ENCODE data around the gene PARVG. TPM values are rescaled to one million over a fixed set of nuclear protein-coding genes. Genes with fewer than 3 reads are reported as not detected.

PARVG gene
- total RNA-seq, 1 donor from 2014 or later = 0.23 TPM

GRCh38 chr22:44196731-44197131 is 16.0 kb downstream of the PARVG start:
- no peaks in the 10 kb centered on the region for H4K20me1 ChIP-seq (ENCODE audit: insufficient read depth, low read length)
- no peak overlapping the region for H3K9ac ChIP-seq (ENCODE audit: low read length)
- no peak overlapping the region for H3K4me2 ChIP-seq (ENCODE audit: low read length)
- no peak overlapping the region for H3K27ac Mint-ChIP-seq (ENCODE audit: unreplicated experiment)
- H3K4me1 ChIP-seq (ENCODE audit: insufficient read depth, low read length) = peaks cover under 1% of the 10 kb centered on the region
- H3K36me3 ChIP-seq (ENCODE audit: insufficient read depth, low read length) = no peaks in the 10 kb centered on the region
- TF ChIP-seq CTCF (IDR thresholded peaks at IDR 0.05; ENCODE audit: insufficient read depth, low read depth, low read length) = no peak
- TF ChIP-seq EZH2 (IDR thresholded peaks at IDR 0.05; ENCODE audit: insufficient read depth, low read length) = no peak
- H3K4me1 Mint-ChIP-seq (ENCODE audit: low read depth, unreplicated experiment) = peaks cover 4% of the 10 kb centered on the region
- H3K4me3 Mint-ChIP-seq (ENCODE audit: unreplicated experiment) = no peak overlapping the region
- H3K9me3 ChIP-seq (ENCODE audit: insufficient read depth, low read depth, low read length) = peaks cover 2% of the 10 kb centered on the region
- DNase-seq (ENCODE audit: low read depth) (no peak), FAIRE-seq (no peak)
- H3K4me3 ChIP-seq (ENCODE audit: insufficient read depth, low read depth, low read length) = no peak overlapping the region
- peaks cover 12% of the 10 kb centered on the region for H3K27me3 ChIP-seq (ENCODE audit: insufficient read depth, low read length)
- H3K27ac ChIP-seq (ENCODE audit: low read depth, low read length) = no peak overlapping the region
- H3K27me3 Mint-ChIP-seq (ENCODE audit: low read depth, unreplicated experiment) = peaks cover 47% of the 10 kb centered on the region
- peaks cover 2% of the 10 kb centered on the region for H3K9me3 Mint-ChIP-seq (ENCODE audit: unreplicated experiment)
- H2AFZ ChIP-seq (ENCODE audit: low read depth, low read length) = no peak overlapping the region
- no peaks in the 10 kb centered on the region for H3K36me3 Mint-ChIP-seq (ENCODE audit: low read depth, unreplicated experiment)
- no peaks in the 10 kb centered on the region for H3K79me2 ChIP-seq (ENCODE audit: insufficient read depth, low read length)

- Mint-ChIP-seq H3K27me3 (ENCODE audit: low read depth, unreplicated experiment) (peaks cover 50% of the 10 kb centered on the region), H3K27ac (ENCODE audit: unreplicated experiment) (no peak overlapping the region), H3K4me3 (ENCODE audit: unreplicated experiment) (no peak overlapping the region), H3K9me3 (ENCODE audit: unreplicated experiment) (peaks cover 2% of the 10 kb centered on the region), H3K4me1 (ENCODE audit: low read depth, unreplicated experiment) (peaks cover 10% of the 10 kb centered on the region), H3K36me3 (ENCODE audit: low read depth, unreplicated experiment) (no peaks in the 10 kb centered on the region)
- Histone ChIP-seq H3K4me2 (ENCODE audit: low read length) (no peak overlapping the region), H3K27ac (ENCODE audit: low read depth, low read length) (no peak overlapping the region), H3K9me3 (ENCODE audit: insufficient read depth, low read depth, low read length) (peaks cover 2% of the 10 kb centered on the region), H2AFZ (ENCODE audit: low read depth, low read length) (no peak overlapping the region), H3K27me3 (ENCODE audit: insufficient read depth, low read length) (peaks cover 12% of the 10 kb centered on the region), H3K4me1 (ENCODE audit: insufficient read depth, low read length) (peaks cover 6% of the 10 kb centered on the region), H3K36me3 (ENCODE audit: insufficient read depth, low read length) (no peaks in the 10 kb centered on the region), H3K4me3 (ENCODE audit: insufficient read depth, low read depth, low read length) (no peak overlapping the region), H4K20me1 (ENCODE audit: insufficient read depth, low read length) (no peaks in the 10 kb centered on the region), H3K9ac (ENCODE audit: low read length) (no peak overlapping the region), H3K79me2 (ENCODE audit: insufficient read depth, low read length) (no peaks in the 10 kb centered on the region)
- DNase-seq (ENCODE audit: low read depth) (no peak), FAIRE-seq (no peak)
- TF ChIP-seq EZH2 (IDR thresholded peaks at IDR 0.05; ENCODE audit: insufficient read depth, low read length) (no peak), CTCF (IDR thresholded peaks at IDR 0.05; ENCODE audit: insufficient read depth, low read depth, low read length) (no peak)
Measured at GRCh38 chr22:44197271-44197670, 16.5 kb downstream of the PARVG start.

GRCh38 chr22:44199164-44199563 is 18.4 kb downstream of the PARVG start:
- H3K9ac ChIP-seq (ENCODE audit: low read length) = no peak overlapping the region
- no peaks in the 10 kb centered on the region for H3K9me3 ChIP-seq (ENCODE audit: insufficient read depth, low read depth, low read length)
- DNase-seq (ENCODE audit: low read depth) (no peak), FAIRE-seq (no peak)
- Mint-ChIP-seq H3K4me1 (ENCODE audit: low read depth, unreplicated experiment) (peaks cover 17% of the 10 kb centered on the region), H3K36me3 (ENCODE audit: low read depth, unreplicated experiment) (no peaks in the 10 kb centered on the region), H3K4me3 (ENCODE audit: unreplicated experiment) (no peak overlapping the region), H3K9me3 (ENCODE audit: unreplicated experiment) (peaks cover 2% of the 10 kb centered on the region), H3K27me3 (ENCODE audit: low read depth, unreplicated experiment) (peaks cover 44% of the 10 kb centered on the region), H3K27ac (ENCODE audit: unreplicated experiment) (no peak overlapping the region)
- peaks cover 6% of the 10 kb centered on the region for H3K4me1 ChIP-seq (ENCODE audit: insufficient read depth, low read length)
- TF ChIP-seq CTCF (IDR thresholded peaks at IDR 0.05; ENCODE audit: insufficient read depth, low read depth, low read length) (no peak), EZH2 (IDR thresholded peaks at IDR 0.05; ENCODE audit: insufficient read depth, low read length) (no peak)
- no peak overlapping the region for H3K27ac ChIP-seq (ENCODE audit: low read depth, low read length)
- no peaks in the 10 kb centered on the region for H3K36me3 ChIP-seq (ENCODE audit: insufficient read depth, low read length)
- no peak overlapping the region for H3K4me3 ChIP-seq (ENCODE audit: insufficient read depth, low read depth, low read length)
- no peaks in the 10 kb centered on the region for H3K79me2 ChIP-seq (ENCODE audit: insufficient read depth, low read length)
- no peak overlapping the region for H2AFZ ChIP-seq (ENCODE audit: low read depth, low read length)
- H3K4me2 ChIP-seq (ENCODE audit: low read length) = no peak overlapping the region
- H4K20me1 ChIP-seq (ENCODE audit: insufficient read depth, low read length) = no peaks in the 10 kb centered on the region
- peaks cover 12% of the 10 kb centered on the region for H3K27me3 ChIP-seq (ENCODE audit: insufficient read depth, low read length)
